HTR-8/SVneo (cell line): ENCODE data around the gene TMTC1.
"Not testable (repeated sequence)": the region's sequence is repeated elsewhere in the genome, so short reads cannot be mapped to it uniquely, and the experiment has no call there.

ENCODE experiments used
- DNase-seq: peaks from one replicate; pipeline ENCODE4 v3.0.0; 2011; ENCODE audit warnings: low spot score, mixed read lengths; ENCODE audit not compliant: insufficient read length
- FAIRE-seq: peaks from 2 replicates; lab custom pipeline; 2011; peaks lifted over from hg19 to GRCh38; lab: Jason Lieb, UNC

The TMTC1 gene

DNA sequence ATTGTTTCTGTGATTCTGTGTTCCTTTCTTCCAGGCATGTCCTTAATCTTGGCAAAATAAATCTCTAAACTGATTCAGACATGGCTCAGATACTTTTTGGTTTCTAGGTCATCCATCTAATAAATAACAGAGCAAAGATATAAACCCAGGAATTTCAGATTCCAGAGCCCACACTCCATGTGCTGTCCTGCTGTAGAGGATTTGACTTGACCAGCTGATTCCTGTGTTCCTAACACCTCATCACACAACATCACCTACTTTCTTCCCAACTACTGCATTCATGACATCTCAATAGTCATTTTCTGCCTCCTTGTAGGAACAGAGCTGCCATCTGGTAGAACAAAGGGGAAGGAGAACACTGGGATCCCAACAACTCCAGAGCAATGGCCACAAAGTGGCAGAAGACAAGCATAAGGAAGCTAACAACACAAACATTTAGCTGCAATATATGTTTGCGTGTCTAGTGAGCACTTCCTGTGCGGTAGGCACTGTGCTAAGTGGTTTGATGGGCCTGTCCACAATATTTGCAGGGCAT, 194.4 kb downstream of the TMTC1 start:
- DNase-seq (no peak), FAIRE-seq (no peak)

- DNase-seq (no peak), FAIRE-seq (no peak)
Measured at GRCh38 chr12:29582677-29583272, 201.0 kb downstream of the TMTC1 start.

DNA sequence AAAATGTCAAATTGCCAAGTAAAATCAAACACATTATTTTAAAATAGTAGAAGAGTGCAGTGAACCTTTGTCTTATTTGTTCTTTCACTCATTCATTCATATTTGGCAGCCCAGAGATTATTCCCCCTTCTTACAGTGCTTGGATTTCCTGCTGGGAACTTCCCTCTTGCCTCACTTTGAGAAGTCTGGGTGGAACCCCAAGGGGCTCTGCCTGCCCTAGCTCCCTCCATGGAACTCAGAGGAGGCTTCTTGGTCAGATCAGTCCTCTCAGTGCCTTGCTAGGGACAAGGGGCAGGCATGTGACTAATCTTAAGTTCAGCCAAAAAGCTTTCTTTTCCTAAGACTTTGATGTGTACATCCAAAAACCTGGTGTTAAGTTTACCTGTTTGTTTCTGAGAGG, 201.6 kb downstream of the TMTC1 start:
- no peak for FAIRE-seq
- DNase-seq: no peak

GRCh38 chr12:29581631-29582030, 202.1 kb downstream of the TMTC1 start:
- DNase-seq (no peak), FAIRE-seq (no peak)

GRCh38 chr12:29580971-29581370, 202.8 kb downstream of the TMTC1 start:
- no peak for DNase-seq
- no peak for FAIRE-seq

DNA sequence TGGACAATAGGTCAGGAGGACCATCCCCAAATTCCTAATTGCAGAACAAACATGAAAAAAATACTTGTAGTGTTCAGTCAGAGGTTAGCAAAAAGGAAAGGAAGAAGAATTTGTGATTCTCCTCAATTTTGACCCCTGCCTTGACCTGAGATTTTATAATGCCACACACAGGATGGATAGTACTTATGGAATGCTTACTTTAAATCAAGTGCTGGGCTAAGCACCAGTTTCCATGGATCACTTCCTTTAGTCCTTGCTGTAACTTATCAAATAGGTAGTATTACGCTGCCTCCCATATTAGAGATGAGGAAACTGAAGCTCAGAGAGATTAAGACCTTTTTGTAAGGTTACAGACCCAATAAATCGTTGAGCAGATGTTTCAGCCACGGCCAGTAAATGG, 205.0 kb downstream of the TMTC1 start:
- no peak for DNase-seq
- FAIRE-seq: no peak

DNA sequence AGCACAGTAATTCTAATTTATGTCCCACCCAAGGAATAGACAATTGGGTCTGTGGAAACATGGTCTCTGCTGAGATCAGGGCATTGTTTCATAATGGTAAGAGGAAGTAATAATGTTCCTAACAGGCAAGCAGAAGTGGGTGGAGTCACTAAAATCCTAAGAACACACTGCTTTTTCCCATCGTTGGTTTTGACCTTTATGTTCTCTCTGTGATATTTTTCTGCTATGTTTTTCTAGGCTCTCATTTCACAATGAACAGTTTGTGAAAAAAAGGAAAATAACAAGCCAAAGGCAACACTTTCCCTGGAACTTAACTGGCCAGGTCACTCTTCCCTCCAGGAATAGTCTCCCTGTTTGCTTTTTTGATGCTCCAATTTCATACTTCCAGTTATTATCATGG, 205.7 kb downstream of the TMTC1 start:
- FAIRE-seq: no peak
- DNase-seq: no peak

- DNase-seq (no peak), FAIRE-seq (no peak)
Measured at GRCh38 chr12:29574500-29574899, 209.2 kb downstream of the TMTC1 start.

DNA sequence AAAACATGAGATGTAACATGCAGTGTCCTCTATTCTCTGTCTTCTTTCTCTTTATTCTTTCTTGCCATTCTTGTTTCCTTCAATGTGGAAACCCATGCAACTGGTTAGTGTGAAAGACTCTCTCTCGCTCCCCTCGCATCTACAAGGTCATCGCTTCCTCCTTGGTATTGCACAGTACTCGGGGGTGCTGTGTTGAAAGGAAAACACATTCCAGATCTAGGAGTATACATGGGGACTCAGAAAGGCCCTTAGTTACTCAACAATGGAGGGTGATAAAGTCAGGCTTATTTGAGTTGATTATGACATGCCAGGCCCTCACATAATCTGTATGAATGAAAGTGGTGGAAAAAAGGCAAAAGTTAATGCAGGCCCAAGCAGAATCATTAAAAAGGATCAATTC, 210.8 kb downstream of the TMTC1 start:
- DNase-seq (no peak), FAIRE-seq (no peak)

- no peak for DNase-seq
- FAIRE-seq: no peak
Measured at GRCh38 chr12:29572464-29572863, 211.3 kb downstream of the TMTC1 start.

GRCh38 chr12:29569132-29569757, 214.5 kb downstream of the TMTC1 start:
- no peak for FAIRE-seq
- no peak for DNase-seq

DNA sequence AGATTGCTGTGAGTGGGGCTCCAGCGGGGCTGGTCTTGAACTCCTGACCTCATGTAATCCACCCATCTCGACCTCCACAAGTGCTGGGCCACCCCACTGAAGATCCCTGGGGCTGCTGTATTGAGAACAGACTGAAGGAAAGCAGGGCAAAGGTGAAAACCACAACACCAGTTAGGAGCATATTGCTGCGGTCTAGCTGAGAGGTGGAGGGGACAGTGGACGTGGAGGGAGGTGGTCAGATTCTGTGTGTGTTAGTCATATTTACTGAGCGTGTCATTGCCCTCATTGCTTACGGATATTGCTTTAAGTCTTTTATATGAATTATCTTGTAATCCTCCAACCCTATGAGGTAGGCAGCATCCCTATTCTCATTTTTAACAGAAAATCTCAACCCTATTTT, 217.3 kb downstream of the TMTC1 start:
- no peak for DNase-seq
- no peak for FAIRE-seq

- no peak for DNase-seq
- FAIRE-seq: no peak
Measured at GRCh38 chr12:29565727-29566126, 218.0 kb downstream of the TMTC1 start.

DNA sequence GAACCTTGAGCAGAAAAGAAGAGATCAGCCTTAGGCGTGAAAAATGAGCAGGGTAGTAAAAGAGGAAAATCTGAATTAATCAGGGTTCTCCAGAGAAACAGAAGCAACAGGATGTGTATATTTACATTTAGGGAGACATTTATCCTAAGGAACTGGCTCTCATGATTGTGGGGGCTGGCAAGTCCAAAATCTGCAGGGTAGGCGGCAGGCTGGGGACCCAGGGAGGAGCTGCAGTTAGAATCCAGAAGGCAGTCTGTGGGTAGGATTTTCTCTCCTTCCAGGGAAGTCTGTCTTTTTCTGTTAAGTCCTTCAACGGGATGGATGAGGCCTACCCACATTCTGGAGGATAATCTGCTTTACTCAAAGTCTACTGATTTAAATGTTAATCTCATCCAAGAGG, 218.8 kb downstream of the TMTC1 start:
- DNase-seq (no peak), FAIRE-seq (no peak)

- DNase-seq (no peak), FAIRE-seq (no peak)
Measured at GRCh38 chr12:29563636-29564035, 220.1 kb downstream of the TMTC1 start.

- FAIRE-seq (no peak), DNase-seq (no peak)
Measured at GRCh38 chr12:29563071-29563470, 220.7 kb downstream of the TMTC1 start.

DNA sequence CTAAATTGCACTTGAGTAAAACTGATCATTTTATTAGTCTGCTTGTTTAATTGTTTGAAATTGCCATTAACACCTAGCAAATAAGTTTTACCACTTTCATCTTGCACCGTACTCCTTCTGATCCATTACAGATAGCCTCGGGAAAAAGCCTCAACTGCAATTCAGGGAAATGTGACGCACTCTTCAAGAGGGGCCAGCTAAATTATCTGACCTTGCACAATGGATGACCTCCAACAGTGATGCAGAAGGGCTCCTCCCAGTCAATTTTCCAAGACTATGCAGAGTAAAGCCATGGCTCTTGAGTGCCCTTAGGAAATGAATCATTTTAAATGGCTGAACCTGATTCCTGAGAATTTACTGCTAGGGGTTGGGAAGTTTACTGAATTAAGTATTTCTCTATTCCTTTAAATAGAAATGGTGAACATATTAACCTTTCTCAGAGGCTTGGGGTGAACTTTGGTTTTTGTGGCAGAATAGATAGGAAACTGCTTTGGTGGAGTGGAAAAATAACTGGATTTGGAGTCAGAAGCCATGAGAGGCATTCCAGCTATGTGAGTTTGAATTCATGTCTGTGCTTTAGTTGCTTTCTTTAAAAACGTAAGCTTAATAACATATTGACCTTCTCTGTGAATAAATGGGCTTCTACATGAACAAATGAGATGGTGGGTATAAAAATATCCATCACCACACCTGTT, 221.5 kb downstream of the TMTC1 start:
- DNase-seq (no peak), FAIRE-seq (no peak)

DNA sequence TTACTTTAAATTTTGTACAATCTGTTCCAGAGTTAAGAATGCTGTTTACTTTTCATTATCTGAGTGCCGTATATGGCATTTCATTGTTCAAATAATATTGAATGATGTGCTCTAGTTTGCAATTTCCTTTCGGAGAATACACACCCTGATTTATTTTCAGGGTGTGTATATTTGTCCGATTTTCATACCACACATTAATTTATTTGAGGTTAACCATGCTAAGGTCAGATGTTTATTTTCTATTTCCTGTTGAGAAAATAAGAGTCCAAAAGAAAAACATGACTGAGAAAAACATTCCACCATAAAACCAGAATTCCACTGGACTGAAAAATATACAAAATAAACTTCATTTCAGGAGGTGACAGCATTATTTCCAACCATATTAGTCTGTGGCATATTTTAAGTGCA, 222.1 kb downstream of the TMTC1 start:
- FAIRE-seq (no peak), DNase-seq (no peak)

GRCh38 chr12:29559198-29559597, 224.5 kb downstream of the TMTC1 start:
- FAIRE-seq: no peak
- DNase-seq: no peak

- no peak for DNase-seq
Measured at GRCh38 chr12:29556363-29556762, 227.4 kb downstream of the TMTC1 start.

DNA sequence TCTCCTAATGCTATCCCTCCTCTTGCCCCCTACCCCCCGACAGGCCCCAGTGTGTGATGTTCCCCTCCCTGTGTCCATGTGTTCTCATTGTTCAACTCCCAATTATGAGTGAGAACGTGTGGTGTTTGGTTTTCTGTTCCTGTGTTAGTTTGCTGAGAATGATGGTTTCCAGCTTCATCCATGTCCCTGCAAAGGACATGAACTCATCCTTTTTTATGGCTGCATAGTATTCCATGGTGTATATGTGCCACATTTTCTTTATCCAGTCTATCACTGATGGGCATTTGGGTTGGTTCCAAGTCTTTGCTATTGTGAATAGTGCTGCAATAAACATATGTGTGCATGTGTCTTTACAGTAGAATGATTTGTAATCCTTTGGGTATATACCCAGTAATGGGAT, 228.3 kb downstream of the TMTC1 start:
- DNase-seq, FAIRE-seq: not testable (repeated sequence)

More at GRCh38 chr12:29556363-29556762, 227.4 kb downstream of the TMTC1 start:
- no peak for FAIRE-seq
